ENCODE results near the gene GINS1.
"Not testable (repeated sequence)": the region's sequence is repeated elsewhere in the genome, so short reads cannot be mapped to it uniquely, and the experiment has no call there.

The GINS1 gene

GRCh38 chr20:25469558-25469957 lies 62.1 kb downstream of the GINS1 start:
- no peak for TF ChIP-seq CTCF (IDR thresholded peaks at IDR 0.05)
- DNase-seq (ENCODE audit: low spot score) = no peak
- no peak overlapping the region for H3K4me3 ChIP-seq

GRCh38 chr20:25470045-25470444 lies 62.6 kb downstream of the GINS1 start:
- Histone ChIP-seq H3K27ac (no peak overlapping the region), H3K4me3 (no peak overlapping the region)
- TF ChIP-seq CTCF (IDR thresholded peaks at IDR 0.05) = no peak
- no peak for DNase-seq (ENCODE audit: low spot score)

More at GRCh38 chr20:25469558-25469957, 62.1 kb downstream of the GINS1 start:
- H3K27ac ChIP-seq = no peak overlapping the region

GRCh38 chr20:25471020-25471419 lies 63.5 kb downstream of the GINS1 start:
- no peak for DNase-seq (ENCODE audit: low spot score)
- no peak overlapping the region for H3K4me3 ChIP-seq
- TF ChIP-seq CTCF (IDR thresholded peaks at IDR 0.05) = no peak
- H3K27ac ChIP-seq = no peak overlapping the region

- not testable (repeated sequence) for H3K4me3 ChIP-seq; DNase-seq (ENCODE audit: low spot score)
These were observed 65.8 kb downstream of the GINS1 start for GRCh38 chr20:25473297-25473696.

GRCh38 chr20:25476106-25477013 lies 68.9 kb downstream of the GINS1 start:
- no peak for DNase-seq (ENCODE audit: low spot score)
- TF ChIP-seq CTCF (IDR thresholded peaks at IDR 0.05) = no peak
- no peak overlapping the region for H3K27ac ChIP-seq
- H3K4me3 ChIP-seq = no peak overlapping the region

More at GRCh38 chr20:25473297-25473696, 65.8 kb downstream of the GINS1 start:
- H3K27ac ChIP-seq = not testable (repeated sequence)

GRCh38 chr20:25477014-25477882 lies 69.8 kb downstream of the GINS1 start:
- Histone ChIP-seq H3K27ac (no peak overlapping the region), H3K4me3 (no peak overlapping the region)
- DNase-seq (ENCODE audit: low spot score) = no peak
- TF ChIP-seq CTCF (IDR thresholded peaks at IDR 0.05) = no peak

- H3K27ac ChIP-seq = no peak overlapping the region
- DNase-seq (ENCODE audit: low spot score) = no peak
- no peak overlapping the region for H3K4me3 ChIP-seq
- TF ChIP-seq CTCF (IDR thresholded peaks at IDR 0.05) = no peak
These were observed 71.6 kb downstream of the GINS1 start for GRCh38 chr20:25478889-25479568.
